ENCODE data around the gene SLC27A3. TPM values are rescaled to one million over a fixed set of nuclear protein-coding genes. Genes with fewer than 3 reads are reported as not detected.
A peak's percentile ranks its signal among the peaks of the same experiment; 100 is the strongest.

Gene SLC27A3
- total and polyA plus RNA-seq, 9 of the 15 experiments (the other 6 are each of a cell fraction or from before 2014, with no cell fraction given) = 0.57 to 5.2 (median 2.8) TPM

DNA sequence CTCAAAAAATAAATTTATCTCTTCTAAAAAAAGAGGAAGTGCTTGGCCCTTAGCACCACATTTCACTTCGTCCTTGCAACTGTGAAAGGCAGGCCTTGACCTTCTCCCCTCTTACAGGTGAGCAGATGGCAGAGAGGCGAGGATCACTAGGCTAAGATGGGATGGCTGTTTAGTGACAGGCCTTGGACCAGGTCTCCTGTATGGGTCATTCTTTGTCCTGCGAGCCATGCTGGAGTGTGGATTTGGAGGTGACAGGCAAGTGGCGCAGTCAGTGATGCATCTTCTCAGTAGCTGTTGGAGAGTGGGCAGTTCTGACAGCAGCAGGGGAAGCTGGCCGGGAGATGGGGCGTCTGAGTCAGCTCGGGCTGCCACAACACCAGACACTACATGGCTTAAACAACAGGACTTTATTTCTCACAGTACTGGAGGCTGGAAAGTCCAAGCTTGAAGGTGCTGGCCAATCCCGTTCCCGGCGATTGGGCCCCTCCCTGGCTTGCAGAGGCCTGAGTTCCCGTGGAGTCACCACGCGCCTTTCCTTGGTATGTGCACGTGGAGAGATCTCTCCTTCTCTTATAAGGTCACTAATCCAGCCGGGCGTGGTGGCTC lies 16.5 kb downstream of the SLC27A3 start:
- in situ Hi-C loops (cut with MboI) (no loop called here), intact Hi-C loops (cut with micrococcal nuclease) (no loop called here)
- Histone ChIP-seq H3K9ac (ENCODE audit: insufficient read depth in 1 of 2, low read depth in 2 of 2, low read length in 2 of 2) (peak overlapping the region in 1 of 2 experiments; percentile 55; a peak in 2 of 4 replicates), H3K36me3 (ENCODE audit: control insufficient read depth, insufficient read depth, low read length) (no peaks in the 10 kb centered on the region), H3K4me1 (replicated peaks in 1 of 2; ENCODE audit: control insufficient read depth in 2 of 2, insufficient read depth in 2 of 2, low read length in 2 of 2) (peaks cover 7 to 49% of the 10 kb centered on the region in 2 experiments), H2AFZ (ENCODE audit: low read depth, low read length) (0 out of 2 replicates have a peak overlapping the region, but pooled peaks have one; percentile 80), H3K9me3 (replicated peaks; ENCODE audit: control insufficient read depth, insufficient read depth, low read depth, low read length) (no peaks in the 10 kb centered on the region), H3K79me2 (ENCODE audit: control insufficient read depth, insufficient read depth, low read length) (no peaks in the 10 kb centered on the region), H3K27me3 (ENCODE audit: control insufficient read depth in 2 of 2, insufficient read depth in 2 of 2, low read length in 2 of 2) (no peaks in the 10 kb centered on the region), H3K4me3 (no peak overlapping the region), H3K9me1 (ENCODE audit: control insufficient read depth, insufficient read depth, low read length) (no peaks in the 10 kb centered on the region), H3K27ac (ENCODE audit: extremely low read depth, low read depth, low read length) (no peak overlapping the region), H4K20me1 (replicated peaks; ENCODE audit: control insufficient read depth, insufficient read depth, low read length) (no peaks in the 10 kb centered on the region), H3K4me2 (ENCODE audit: insufficient read depth, low read length) (no peak overlapping the region)
- CTCF ChIA-PET (ENCODE audit: low intra/inter-chr PET ratio) = no interaction called here
- FAIRE-seq (peak; percentile 60), DNase-seq (ENCODE audit: extremely low read depth in 1 of 4, low spot score in 3 of 4) (no peak), ATAC-seq (no peak)
- BruUV-seq (replicated peaks) = no TSS peak
- POLR2A ChIA-PET = interaction anchor here (0.7 to 1.8 kb wide), 4 partner anchors 10 to 199 kb away, joined by 3 to 7 read pairs (median 3); partner anchors contain the start of gene RPS27
- 64% methylated on average over 16 of the region's 16 CpGs for WGBS (ENCODE audit: insufficient coverage, low coverage, missing lambda C conversion rate)
- TF ChIP-seq ETS2 (tag; IDR thresholded peaks at IDR 0.05; ENCODE audit: borderline replicate concordance, poor library complexity, severe bottlenecking) (no peak), SPI1 (IDR thresholded peaks at IDR 0.05; ENCODE audit: borderline replicate concordance, low read depth, low read length) (peak; percentile 98), ZSCAN32 (CRISPR knock-in tag; IDR thresholded peaks at IDR 0.05) (no peak), U2AF2 (optimal IDR thresholded peaks at IDR 0.05; ENCODE audit: low read depth, low read length) (no peak)

DNA sequence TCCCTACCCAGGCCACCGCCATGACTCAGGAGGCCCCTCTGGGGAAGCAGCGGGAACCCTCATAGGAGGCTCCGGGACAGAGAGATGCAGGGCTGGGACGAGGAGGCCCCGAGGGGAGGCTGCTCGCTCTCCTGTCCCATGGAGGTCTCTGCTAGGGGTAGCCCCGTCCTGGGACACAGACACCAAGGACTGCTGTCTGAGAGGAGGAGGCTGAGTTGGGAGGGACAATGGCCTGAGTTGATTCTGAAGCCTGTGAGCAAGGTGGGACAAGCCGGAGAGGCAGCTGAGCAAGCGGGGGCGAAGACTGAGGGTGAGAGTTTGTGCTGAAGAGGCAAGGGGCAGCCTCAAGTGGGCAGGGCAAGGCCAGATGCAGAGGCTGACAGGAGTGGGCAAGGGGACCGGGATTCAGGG lies 17.4 kb downstream of the SLC27A3 start:
- DNase-seq (ENCODE audit: extremely low read depth in 1 of 4, low spot score in 3 of 4) = no peak
- no peaks in the 10 kb centered on the region for H3K9me3 ChIP-seq (replicated peaks; ENCODE audit: control insufficient read depth, insufficient read depth, low read depth, low read length)
- peak overlapping the region in 1 of 2 experiments; percentile 48; a peak in 2 of 4 replicates for H3K9ac ChIP-seq (ENCODE audit: insufficient read depth in 1 of 2, low read depth in 2 of 2, low read length in 2 of 2)
- H2AFZ ChIP-seq (ENCODE audit: low read depth, low read length) = no peak overlapping the region
- ChIA-PET CTCF (ENCODE audit: low intra/inter-chr PET ratio) (no interaction called here), POLR2A (interaction anchor here (0.7 to 1.8 kb wide), 5 partner anchors 9 to 445 kb away, joined by 3 to 7 read pairs (median 3); partner anchors contain the start of gene RPS27)
- H3K9me1 ChIP-seq (ENCODE audit: control insufficient read depth, insufficient read depth, low read length) = no peaks in the 10 kb centered on the region
- BruUV-seq (replicated peaks) = no TSS peak
- no peaks in the 10 kb centered on the region for H3K79me2 ChIP-seq (ENCODE audit: control insufficient read depth, insufficient read depth, low read length)
- no peak overlapping the region for H3K4me3 ChIP-seq
- no peaks in the 10 kb centered on the region for H3K36me3 ChIP-seq (ENCODE audit: control insufficient read depth, insufficient read depth, low read length)
- no peaks in the 10 kb centered on the region for H4K20me1 ChIP-seq (replicated peaks; ENCODE audit: control insufficient read depth, insufficient read depth, low read length)
- TF ChIP-seq, protein P1, sequence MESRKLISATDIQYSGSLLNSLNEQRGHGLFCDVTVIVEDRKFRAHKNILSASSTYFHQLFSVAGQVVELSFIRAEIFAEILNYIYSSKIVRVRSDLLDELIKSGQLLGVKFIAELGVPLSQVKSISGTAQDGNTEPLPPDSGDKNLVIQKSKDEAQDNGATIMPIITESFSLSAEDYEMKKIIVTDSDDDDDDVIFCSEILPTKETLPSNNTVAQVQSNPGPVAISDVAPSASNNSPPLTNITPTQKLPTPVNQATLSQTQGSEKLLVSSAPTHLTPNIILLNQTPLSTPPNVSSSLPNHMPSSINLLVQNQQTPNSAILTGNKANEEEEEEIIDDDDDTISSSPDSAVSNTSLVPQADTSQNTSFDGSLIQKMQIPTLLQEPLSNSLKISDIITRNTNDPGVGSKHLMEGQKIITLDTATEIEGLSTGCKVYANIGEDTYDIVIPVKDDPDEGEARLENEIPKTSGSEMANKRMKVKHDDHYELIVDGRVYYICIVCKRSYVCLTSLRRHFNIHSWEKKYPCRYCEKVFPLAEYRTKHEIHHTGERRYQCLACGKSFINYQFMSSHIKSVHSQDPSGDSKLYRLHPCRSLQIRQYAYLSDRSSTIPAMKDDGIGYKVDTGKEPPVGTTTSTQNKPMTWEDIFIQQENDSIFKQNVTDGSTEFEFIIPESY (CRISPR knock-in tag; IDR thresholded peaks at IDR 0.05) = peak; percentile 46; the same call in 1 of the 2 replicates
- no peak for TF ChIP-seq HNRNPH1 (optimal IDR thresholded peaks at IDR 0.05; ENCODE audit: low read depth, low read length)
- in situ Hi-C loops (cut with MboI) (no loop called here), intact Hi-C loops (cut with micrococcal nuclease) (no loop called here)
- peaks cover 7 to 55% of the 10 kb centered on the region in 2 experiments for H3K4me1 ChIP-seq (replicated peaks in 1 of 2; ENCODE audit: control insufficient read depth in 2 of 2, insufficient read depth in 2 of 2, low read length in 2 of 2)
- ATAC-seq = no peak
- no peak for FAIRE-seq
- H3K27me3 ChIP-seq (ENCODE audit: control insufficient read depth in 2 of 2, insufficient read depth in 2 of 2, low read length in 2 of 2) = no peaks in the 10 kb centered on the region
- WGBS (ENCODE audit: insufficient coverage, low coverage, missing lambda C conversion rate) = 55% methylated on average over 10 of the region's 11 CpGs
- H3K27ac ChIP-seq (ENCODE audit: extremely low read depth, low read depth, low read length) = no peak overlapping the region
- H3K4me2 ChIP-seq (ENCODE audit: insufficient read depth, low read length) = no peak overlapping the region

All from K562 (cell line).